K562 (cell line): Measurements from ENCODE around the gene FAM89B. TPM values are rescaled to one million over a fixed set of nuclear protein-coding genes. Genes with fewer than 3 reads are reported as not detected.

Experiments used
- ATF3 ChIP-seq, 2 experiments: fragments of 450-650 bp in 1 of 2; sonication (generic) in 1 of 2; formaldehyde crosslinking in 1 of 2; IDR thresholded peaks in 1 of 2; conservative IDR thresholded peaks in 1 of 2; 2 replicates each; pipeline versions ENCODE4 v1.6.1 to v1.8.1; 2016 to 2023; ENCODE audit warnings: mild to moderate bottlenecking in 2 of 2, moderate library complexity in 2 of 2, inconsistent platforms in 1 of 2, missing genetic modification reagents in 1 of 2
- BACH1 ChIP-seq: fragments of 200-800 bp; sonication (Bioruptor generic); IDR thresholded peaks from 2 replicates; pipeline ENCODE4 v1.6.1; 2016; ENCODE audit warnings: missing genetic modification characterization, missing compliant biosample characterization
- EHMT2 ChIP-seq: fragments of 450-650 bp; IDR thresholded peaks from 2 replicates; pipeline ENCODE4 v1.6.1; 2018; ENCODE audit warnings: antibody characterized with exemption
- FOXK2 ChIP-seq, 2 experiments: fragments of 450-650 bp; IDR thresholded peaks in 1 of 2; conservative IDR thresholded peaks in 1 of 2; 2 replicates each; pipeline ENCODE4 v1.6.1; 2016; ENCODE audit warnings: low read depth in 2 of 2, mild to moderate bottlenecking in 1 of 2
- GABPB2 ChIP-seq: fragments of 250-450 bp; sonication (Bioruptor Pico); conservative IDR thresholded peaks from 2 replicates; pipeline ENCODE4 v1.5.1; 2021; ENCODE audit warnings: mild to moderate bottlenecking
- IRF2 ChIP-seq: sonication (generic); formaldehyde crosslinking; IDR thresholded peaks from 2 replicates; pipeline ENCODE4 v1.8.1; 2022; ENCODE audit warnings: mild to moderate bottlenecking, missing genetic modification reagents
- KDM2B ChIP-seq: fragments of 250-450 bp; sonication (Bioruptor Pico); IDR thresholded peaks from 2 replicates; pipeline ENCODE4 v1.8.0; 2021; ENCODE audit warnings: mild to moderate bottlenecking, moderate library complexity
- PBX2 ChIP-seq, 2 experiments: IDR thresholded peaks in 1 of 2; conservative IDR thresholded peaks in 1 of 2; 2 replicates each; pipeline ENCODE4 v1.6.1; 2016; ENCODE audit warnings: low read depth in 2 of 2, mild to moderate bottlenecking in 1 of 2, missing compliant biosample characterization in 1 of 2, missing genetic modification characterization in 1 of 2, moderate library complexity in 1 of 2
- PRMT5 ChIP-seq: sonication (generic); formaldehyde crosslinking; IDR thresholded peaks from 2 replicates; pipeline ENCODE4 v1.5.0; 2020; ENCODE audit warnings: missing genetic modification reagents
- SIN3B ChIP-seq: fragments of 450-650 bp; IDR thresholded peaks from 2 replicates; pipeline ENCODE4 v1.6.1; 2017; ENCODE audit warnings: low read depth, mild to moderate bottlenecking, moderate library complexity
- SMAD1 ChIP-seq: fragments of 150-350 bp; IDR thresholded peaks from 2 replicates; pipeline ENCODE4 v1.6.1; 2014; ENCODE audit warnings: low read length, low read depth; ENCODE audit not compliant: partially characterized antibody
- ZBTB33 ChIP-seq: sonication (generic); formaldehyde crosslinking; IDR thresholded peaks from 2 replicates; pipeline ENCODE4 v1.8.1; 2023; ENCODE audit warnings: mild to moderate bottlenecking, missing genetic modification reagents
- ZNF511 ChIP-seq: sonication (generic); formaldehyde crosslinking; IDR thresholded peaks from 2 replicates; pipeline ENCODE4 v1.8.0; 2022; ENCODE audit warnings: mild to moderate bottlenecking, missing genetic modification reagents
- ZSCAN29 ChIP-seq: fragments of 450-650 bp; IDR thresholded peaks from 2 replicates; pipeline ENCODE4 v1.6.1; 2017
- ZSCAN32 ChIP-seq: fragments of 450-650 bp; formaldehyde crosslinking; IDR thresholded peaks from 2 replicates; pipeline ENCODE4 v1.4.0; 2020; ENCODE audit warnings: mild to moderate bottlenecking, moderate library complexity
- polyA plus RNA-seq, 8 experiments: library from polyadenylated mRNA; depleted of rRNA in 4 of 8; stranded (reverse) in 5 of 8; unstranded in 3 of 8; fragments of >200 nt; fragmentation: Nextera tagmentation in 2 of 8; fragmentation: Illumina TruSeq in 1 of 8; extraction: Ambion mirVana in 2 of 8; extraction: Trizol in 1 of 8; gene quantifications; 2 replicates each; pipeline versions ENCODE4 v1.2.1 to v1.2.3, GENCODE V29; 2011 to 2014; ENCODE audit warnings: inconsistent platforms in 1 of 8, missing spikeins in 1 of 8
- total RNA-seq, 7 experiments: library from RNA; depleted of rRNA in 6 of 7; stranded (reverse); fragments of >200 nt in 6 of 7; fragmentation: Illumina TruSeq in 2 of 7; extraction: Trizol in 2 of 7; gene quantifications; 2 replicates each; pipeline versions ENCODE4 v1.2.1 to v1.2.3, GENCODE V29; 2011 to 2021; ENCODE audit warnings: low replicate concordance in 1 of 7
- TF ChIP-seq, protein P1 (sequence below): fragments of 200-800 bp; sonication (Bioruptor generic); IDR thresholded peaks from 2 replicates; pipeline ENCODE4 v1.6.1; 2017; ENCODE audit warnings: missing genetic modification characterization, missing compliant biosample characterization
- TF ChIP-seq, protein P2 (sequence below): sonication (generic); formaldehyde crosslinking; IDR thresholded peaks from 2 replicates; pipeline ENCODE4 v1.8.0; 2022; ENCODE audit warnings: mild to moderate bottlenecking, missing genetic modification reagents, borderline replicate concordance

FAM89B gene
- total and polyA plus RNA-seq, 9 of the 15 experiments (the other 6 are each of a cell fraction or from before 2014, with no cell fraction given): 0.32 to 27.6 (median 11.9) TPM

GRCh38 chr11:65555693-65556231 is 16.6 kb upstream of the FAM89B start (continued):
- TF ChIP-seq PBX2 (CRISPR knock-in tag; IDR thresholded peaks at IDR 0.05; ENCODE audit: low read depth): no peak
- no peak for TF ChIP-seq PBX2 (tag; conservative IDR thresholded peaks at IDR 0.05; ENCODE audit: low read depth)
- no peak for TF ChIP-seq FOXK2 (conservative IDR thresholded peaks at IDR 0.05 in 1 of 2, IDR thresholded peaks at IDR 0.05 in 1 of 2; ENCODE audit: low read depth in 2 of 2)
- TF ChIP-seq SIN3B: no peak
- peak; percentile 29; the same call in 1 of the 2 replicates for TF ChIP-seq IRF2 (CRISPR knock-in tag)
- TF ChIP-seq ZNF511: no peak
- TF ChIP-seq, protein P1, sequence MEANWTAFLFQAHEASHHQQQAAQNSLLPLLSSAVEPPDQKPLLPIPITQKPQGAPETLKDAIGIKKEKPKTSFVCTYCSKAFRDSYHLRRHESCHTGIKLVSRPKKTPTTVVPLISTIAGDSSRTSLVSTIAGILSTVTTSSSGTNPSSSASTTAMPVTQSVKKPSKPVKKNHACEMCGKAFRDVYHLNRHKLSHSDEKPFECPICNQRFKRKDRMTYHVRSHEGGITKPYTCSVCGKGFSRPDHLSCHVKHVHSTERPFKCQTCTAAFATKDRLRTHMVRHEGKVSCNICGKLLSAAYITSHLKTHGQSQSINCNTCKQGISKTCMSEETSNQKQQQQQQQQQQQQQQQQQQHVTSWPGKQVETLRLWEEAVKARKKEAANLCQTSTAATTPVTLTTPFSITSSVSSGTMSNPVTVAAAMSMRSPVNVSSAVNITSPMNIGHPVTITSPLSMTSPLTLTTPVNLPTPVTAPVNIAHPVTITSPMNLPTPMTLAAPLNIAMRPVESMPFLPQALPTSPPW (CRISPR knock-in tag): 0 out of 2 replicates have a peak, but pooled peaks have one; percentile 36
- TF ChIP-seq KDM2B: no peak
- TF ChIP-seq, protein P2, sequence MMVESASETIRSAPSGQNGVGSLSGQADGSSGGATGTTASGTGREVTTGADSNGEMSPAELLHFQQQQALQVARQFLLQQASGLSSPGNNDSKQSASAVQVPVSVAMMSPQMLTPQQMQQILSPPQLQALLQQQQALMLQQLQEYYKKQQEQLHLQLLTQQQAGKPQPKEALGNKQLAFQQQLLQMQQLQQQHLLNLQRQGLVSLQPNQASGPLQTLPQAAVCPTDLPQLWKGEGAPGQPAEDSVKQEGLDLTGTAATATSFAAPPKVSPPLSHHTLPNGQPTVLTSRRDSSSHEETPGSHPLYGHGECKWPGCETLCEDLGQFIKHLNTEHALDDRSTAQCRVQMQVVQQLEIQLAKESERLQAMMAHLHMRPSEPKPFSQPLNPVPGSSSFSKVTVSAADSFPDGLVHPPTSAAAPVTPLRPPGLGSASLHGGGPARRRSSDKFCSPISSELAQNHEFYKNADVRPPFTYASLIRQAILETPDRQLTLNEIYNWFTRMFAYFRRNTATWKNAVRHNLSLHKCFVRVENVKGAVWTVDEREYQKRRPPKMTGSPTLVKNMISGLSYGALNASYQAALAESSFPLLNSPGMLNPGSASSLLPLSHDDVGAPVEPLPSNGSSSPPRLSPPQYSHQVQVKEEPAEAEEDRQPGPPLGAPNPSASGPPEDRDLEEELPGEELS (CRISPR knock-in tag): no peak
- TF ChIP-seq SMAD1: no peak
- no peak for TF ChIP-seq ZSCAN32 (CRISPR knock-in tag)
- TF ChIP-seq EHMT2: no peak
- TF ChIP-seq PRMT5: no peak
- no peak for TF ChIP-seq ZSCAN29
- no peak for TF ChIP-seq BACH1 (tag)
- no peak for TF ChIP-seq GABPB2
- TF ChIP-seq ZBTB33 (CRISPR knock-in tag): no peak
- peak; percentile 35; the same call in 1 of the 2 replicates for TF ChIP-seq ATF3 (IDR thresholded peaks at IDR 0.05)
- no peak for TF ChIP-seq ATF3 (CRISPR knock-in tag; conservative IDR thresholded peaks at IDR 0.05)
